Stimulated activated CD8-positive, alpha-beta memory T cell treated with anti-CD3 and anti-CD28 coated beads, Interleukin-7, amount 100 ng/mL, for 1 hour (primary cell): Measurements from ENCODE around the gene LCE2A.

Source experiments
- DNase-seq, 2 donors: peaks; one replicate each; pipeline ENCODE4 v3.0.0-alpha.2; 2020; ENCODE audit warnings: low read depth in 2 of 2

LCE2A gene

DNA sequence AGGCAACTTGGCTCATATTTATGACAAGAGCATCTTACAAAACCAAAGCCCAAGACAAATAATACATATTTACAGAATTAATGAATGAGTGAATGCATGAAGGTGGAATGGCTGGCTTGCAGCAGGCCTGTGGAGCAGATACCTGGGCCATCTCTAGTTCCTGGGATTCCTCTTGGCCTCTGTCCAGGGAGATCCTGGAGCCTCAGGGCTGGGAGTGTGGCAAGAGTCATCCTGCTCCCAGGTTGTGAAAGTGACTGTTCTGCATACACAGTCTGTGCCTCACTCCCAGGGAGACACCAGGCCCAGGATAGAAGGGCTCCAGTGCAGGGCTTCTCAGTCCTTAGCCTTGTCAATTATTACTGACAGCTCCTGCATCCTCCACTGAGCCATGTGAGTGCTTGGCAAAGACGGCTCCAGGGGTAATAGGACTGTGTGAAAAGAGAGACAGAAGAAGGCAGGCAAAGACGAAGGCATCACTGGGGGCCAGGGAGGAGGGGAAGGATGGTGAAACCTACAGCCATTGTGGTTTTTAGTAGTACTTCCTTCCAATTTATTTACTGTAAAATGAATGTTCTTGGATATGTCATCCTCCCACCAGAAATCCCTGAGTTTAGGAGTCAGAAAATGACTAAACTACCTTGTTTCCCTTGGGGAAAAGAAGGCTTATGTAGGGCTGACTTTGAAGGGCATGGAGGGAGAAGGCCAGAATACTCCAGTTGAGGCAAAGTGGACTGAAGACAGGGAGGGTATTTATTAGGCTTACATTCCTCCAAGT, 45.4 kb downstream of the LCE2A start:
- DNase-seq: no peak

DNA sequence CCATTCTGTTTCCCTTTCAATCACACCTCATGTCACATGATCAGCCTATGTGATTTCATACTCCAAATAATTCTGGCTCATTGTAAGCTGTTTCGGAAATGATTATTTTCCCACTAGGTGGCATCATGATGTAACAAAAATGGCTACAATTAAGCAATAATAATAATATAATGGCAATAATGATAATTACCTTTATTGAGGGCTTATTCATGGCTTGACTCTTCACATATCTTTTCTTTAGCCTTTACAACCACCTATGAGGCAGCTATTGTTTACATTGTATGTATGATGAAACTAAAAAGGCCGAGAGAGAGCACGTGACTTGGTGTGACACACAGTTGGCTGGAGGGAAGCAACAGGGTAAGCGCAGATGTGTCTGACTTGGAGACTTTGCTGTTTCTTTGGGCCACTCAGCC, 47.2 kb downstream of the LCE2A start:
- no peak for DNase-seq

DNA sequence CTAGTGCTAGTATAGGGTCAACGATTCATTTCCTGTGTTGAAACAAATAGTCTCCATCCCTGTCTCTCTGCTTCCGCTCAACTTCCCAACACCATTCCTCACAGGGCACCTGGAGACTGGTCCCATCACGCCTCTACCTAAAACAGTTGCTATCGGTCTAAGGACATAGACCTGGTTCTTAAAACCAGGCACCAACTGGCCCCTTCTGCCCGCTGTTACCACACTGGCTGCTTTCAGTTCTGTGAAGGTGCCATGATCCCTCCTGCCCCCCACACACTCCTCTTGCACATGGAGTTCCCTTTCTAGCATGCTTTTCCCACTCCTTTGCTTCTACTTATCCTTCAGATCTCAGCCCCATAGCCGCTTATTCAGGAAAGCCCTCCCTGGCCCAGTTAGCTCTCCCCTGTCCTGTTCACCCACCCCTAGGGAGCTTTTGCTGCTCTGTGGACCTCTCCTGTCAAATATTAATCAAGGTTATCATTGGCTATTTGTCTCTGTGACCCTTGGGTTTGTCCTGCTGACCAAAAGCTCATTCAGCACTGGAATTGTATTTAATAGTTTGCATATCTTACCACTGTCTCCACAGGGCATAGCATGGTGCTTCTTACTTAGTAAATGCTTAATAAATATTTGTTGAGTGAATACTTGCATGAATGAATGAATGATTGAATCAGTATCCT, 47.8 kb downstream of the LCE2A start:
- DNase-seq: no peak

GRCh38 chr1:152747831-152748230, 49.7 kb downstream of the LCE2A start:
- DNase-seq: no peak
